DMS53 treated with DMSO at 0.1 percent for 48 hours (cell line): ENCODE results near the gene MRPL54.

Source experiments
- DNase-seq: peaks from one replicate; lab custom pipeline; 2025; ENCODE audit not compliant: unreplicated experiment; lab: John Stamatoyannopoulos, UW

The MRPL54 gene

GRCh38 chr19:3762501-3763459 lies at the start of gene MRPL54:
TSS of gene MRPL54 (plus strand) at chr19:3762682. CDS start at chr19:3762701, 19 bp downstream.
- DNase-seq, result peak; percentile 90

GRCh38 chr19:3716147-3716668 lies 46.3 kb upstream of the MRPL54 start:
- DNase-seq, result no peak

GRCh38 chr19:3719868-3720267 lies 42.6 kb upstream of the MRPL54 start:
- DNase-seq, result no peak

- no peak for DNase-seq
These were observed 42.0 kb upstream of the MRPL54 start for GRCh38 chr19:3720349-3720917.

GRCh38 chr19:3721131-3721886 lies 41.2 kb upstream of the MRPL54 start:
- peak; percentile 83 for DNase-seq

- DNase-seq, result no peak
These were observed 40.5 kb upstream of the MRPL54 start for GRCh38 chr19:3721887-3722442.

- no peak for DNase-seq
These were observed 39.9 kb upstream of the MRPL54 start for GRCh38 chr19:3722443-3723109.

GRCh38 chr19:3723110-3723488 lies 39.4 kb upstream of the MRPL54 start:
- DNase-seq, result no peak

- DNase-seq, result no peak
These were observed 38.6 kb upstream of the MRPL54 start for GRCh38 chr19:3723883-3724282.

- no peak for DNase-seq
These were observed 37.4 kb upstream of the MRPL54 start for GRCh38 chr19:3725121-3725520.

- DNase-seq, result no peak
These were observed 36.7 kb upstream of the MRPL54 start for GRCh38 chr19:3725640-3726310.

GRCh38 chr19:3730457-3730958 lies 32.0 kb upstream of the MRPL54 start:
- DNase-seq, result no peak

- no peak for DNase-seq
These were observed 30.4 kb upstream of the MRPL54 start for GRCh38 chr19:3732108-3732507.

- DNase-seq, result no peak
These were observed 28.8 kb upstream of the MRPL54 start for GRCh38 chr19:3733549-3734309.

- DNase-seq, result no peak
These were observed 28.2 kb upstream of the MRPL54 start for GRCh38 chr19:3734310-3734600.

- no peak for DNase-seq
These were observed 26.3 kb upstream of the MRPL54 start for GRCh38 chr19:3736106-3736724.

- DNase-seq, result no peak
These were observed 24.8 kb upstream of the MRPL54 start for GRCh38 chr19:3737487-3738205.
